Anterior cingulate cortex (tissue), 58 donors: ENCODE measurements around the gene PTPRJ.
"Not testable (repeated sequence)": the region's sequence is repeated elsewhere in the genome, so short reads cannot be mapped to it uniquely, and the experiment has no call there.

Experiments used
- DNase-seq, 58 donors: peaks; one replicate each; lab custom pipeline; 2025; lab: John Stamatoyannopoulos, UW

The PTPRJ gene

GRCh38 chr11:48172818-48173609, 192.7 kb downstream of the PTPRJ start:
- DNase-seq, result peak in 53 of 58 donors; percentile 10 to 75 (median 39)

GRCh38 chr11:48177661-48178060, 197.3 kb downstream of the PTPRJ start:
- DNase-seq, result no peak

- no peak for DNase-seq
Observed at GRCh38 chr11:48180627-48181026, 200.3 kb downstream of the PTPRJ start.

GRCh38 chr11:48182860-48183526, 202.6 kb downstream of the PTPRJ start:
- DNase-seq, result no peak

- DNase-seq, result no peak
Observed at GRCh38 chr11:48184452-48184851, 204.1 kb downstream of the PTPRJ start.

GRCh38 chr11:48190906-48191654, 210.7 kb downstream of the PTPRJ start:
- not testable (repeated sequence) for DNase-seq

GRCh38 chr11:48193876-48194275, 213.5 kb downstream of the PTPRJ start:
- DNase-seq, result no peak

GRCh38 chr11:48207881-48208280, 227.5 kb downstream of the PTPRJ start:
- no peak for DNase-seq

- no peak for DNase-seq
Observed at GRCh38 chr11:48210052-48210451, 229.7 kb downstream of the PTPRJ start.

GRCh38 chr11:48216510-48216909, 236.2 kb downstream of the PTPRJ start, which contains the start of gene OR4B1:
Gene OR4B1 (plus strand): TSS chr11:48216810. CDS start chr11:48216810, 0 bp downstream.
- no peak for DNase-seq
